ENCODE data around the gene PRKRIP1.

GRCh38 chr7:102409340-102409739 lies 13.2 kb downstream of the PRKRIP1 start:
- TF ChIP-seq POLR2A (IDR thresholded peaks at IDR 0.05) (no peak), CTCF (IDR thresholded peaks at IDR 0.05) (no peak)
